Keratinocyte (primary cell): Measurements from ENCODE around the gene NHLRC2.
"Not testable (repeated sequence)": the region's sequence is repeated elsewhere in the genome, so short reads cannot be mapped to it uniquely, and the experiment has no call there.

ENCODE experiments used
- CTCF ChIP-seq, 3 experiments: IDR thresholded peaks in 1 of 3; conservative IDR thresholded peaks in 1 of 3; optimal IDR thresholded peaks in 1 of 3; 2 replicates in 2 of 3; 3 replicates in 1 of 3; pipeline versions ENCODE3 to v1.5.1; 2011; ENCODE audit warnings: low read length in 3 of 3, mild to moderate bottlenecking in 3 of 3, moderate library complexity in 2 of 3, control low read depth in 1 of 3, inconsistent platforms in 1 of 3; ENCODE audit not compliant: insufficient read depth in 2 of 3; ENCODE audit errors: extremely low read depth in 1 of 3
- EZH2 ChIP-seq: IDR thresholded peaks from one replicate; pipeline ENCODE4 v1.6.1; 2012; ENCODE audit warnings: inconsistent platforms, mild to moderate bottlenecking, low read length, moderate library complexity

DNA sequence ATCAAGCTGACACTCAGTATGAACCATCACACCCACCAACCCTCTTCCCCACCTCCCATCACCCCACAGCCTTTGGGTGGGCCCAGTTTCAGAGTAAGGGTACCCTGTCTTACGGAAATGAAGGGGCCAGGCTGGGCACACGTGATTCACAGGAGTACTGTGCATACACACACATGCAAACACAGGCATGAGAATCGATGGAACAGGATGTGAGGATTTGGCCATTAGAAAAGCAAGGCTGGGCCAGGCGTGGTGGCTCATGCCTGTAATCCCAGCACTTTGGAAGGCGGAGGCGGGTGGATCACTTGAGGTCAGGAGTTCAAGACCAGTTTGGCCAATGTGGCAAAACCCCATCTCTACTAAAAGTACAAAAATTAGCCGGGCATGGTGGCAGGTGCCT lies 88.7 kb downstream of the NHLRC2 start:
- not testable (repeated sequence) for TF ChIP-seq EZH2; CTCF (optimal IDR thresholded peaks at IDR 0.05 in 1 of 3, IDR thresholded peaks at IDR 0.05 in 1 of 3, conservative IDR thresholded peaks at IDR 0.05 in 1 of 3; ENCODE audit: extremely low read depth in 1 of 3, insufficient read depth in 2 of 3, low read length in 3 of 3)
